Measurements from ENCODE around the gene ZNF169.

DNA sequence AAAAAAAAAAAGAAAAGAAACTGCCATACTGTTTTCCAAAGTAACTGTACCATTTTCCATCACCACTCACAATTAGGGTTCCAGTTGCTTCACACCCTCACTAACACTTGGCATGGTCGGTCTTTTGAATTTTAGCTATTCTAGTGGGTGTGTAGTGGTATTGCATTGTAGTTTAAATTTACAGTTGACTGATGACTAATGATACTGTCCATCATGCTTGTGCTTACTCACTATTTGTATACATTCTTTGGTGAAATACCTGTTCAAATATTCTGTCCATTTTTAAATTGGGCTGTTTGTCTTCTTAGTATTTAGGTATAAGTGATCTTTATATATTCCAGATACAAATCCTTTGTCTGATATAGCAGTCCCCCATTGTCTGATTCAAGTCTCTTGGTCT, 36.2 kb upstream of the ZNF169 start:
- TF ChIP-seq, protein P1, sequence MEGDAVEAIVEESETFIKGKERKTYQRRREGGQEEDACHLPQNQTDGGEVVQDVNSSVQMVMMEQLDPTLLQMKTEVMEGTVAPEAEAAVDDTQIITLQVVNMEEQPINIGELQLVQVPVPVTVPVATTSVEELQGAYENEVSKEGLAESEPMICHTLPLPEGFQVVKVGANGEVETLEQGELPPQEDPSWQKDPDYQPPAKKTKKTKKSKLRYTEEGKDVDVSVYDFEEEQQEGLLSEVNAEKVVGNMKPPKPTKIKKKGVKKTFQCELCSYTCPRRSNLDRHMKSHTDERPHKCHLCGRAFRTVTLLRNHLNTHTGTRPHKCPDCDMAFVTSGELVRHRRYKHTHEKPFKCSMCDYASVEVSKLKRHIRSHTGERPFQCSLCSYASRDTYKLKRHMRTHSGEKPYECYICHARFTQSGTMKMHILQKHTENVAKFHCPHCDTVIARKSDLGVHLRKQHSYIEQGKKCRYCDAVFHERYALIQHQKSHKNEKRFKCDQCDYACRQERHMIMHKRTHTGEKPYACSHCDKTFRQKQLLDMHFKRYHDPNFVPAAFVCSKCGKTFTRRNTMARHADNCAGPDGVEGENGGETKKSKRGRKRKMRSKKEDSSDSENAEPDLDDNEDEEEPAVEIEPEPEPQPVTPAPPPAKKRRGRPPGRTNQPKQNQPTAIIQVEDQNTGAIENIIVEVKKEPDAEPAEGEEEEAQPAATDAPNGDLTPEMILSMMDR (IDR thresholded peaks at IDR 0.05; ENCODE audit: insufficient read depth, low read length), result no peak
- TF ChIP-seq GABPA (IDR thresholded peaks at IDR 0.05; ENCODE audit: low read depth), result no peak
